SK-N-SH (cell line): ENCODE measurements around the gene MYH11. TPM values are rescaled to one million over a fixed set of nuclear protein-coding genes. Genes with fewer than 3 reads are reported as not detected.

Source experiments
- CTCF ChIA-PET: fragments of 300-600, 350-600 bp; formaldehyde crosslinking; extraction: SDS; loops from one replicate; lab custom pipeline; 2021; lab: Yijun Ruan, JAX
- POLR2A ChIA-PET: fragments of 350-600 bp; sonication (Branson Sonifier 250); formaldehyde crosslinking; extraction: SDS; loops from one replicate; lab custom pipeline; 2020; ENCODE audit warnings: antibody characterized with exemption, inconsistent platforms; lab: Yijun Ruan, JAX
- DNase-seq: peaks from one replicate; pipeline ENCODE4 v3.0.0; 2012
- H2AFZ ChIP-seq: fragments of 200-600 bp; sonication (generic); 2 replicates; pipeline ENCODE4 v1.8.1; 2016; ENCODE audit warnings: antibody characterized with exemption, mild to moderate bottlenecking, low read depth
- H3F3A ChIP-seq: fragments of 200-600 bp; sonication (generic); replicated peaks from 2 replicates; pipeline ENCODE3; 2016; ENCODE audit warnings: antibody characterized with exemption, mild to moderate bottlenecking; ENCODE audit not compliant: insufficient read depth
- H3K27ac ChIP-seq, 2 experiments: fragments of 200-500 bp in 1 of 2; fragments of 200-600 bp in 1 of 2; sonication (Bioruptor generic) in 1 of 2; sonication (generic), shearing (Covaris generic) in 1 of 2; 2 replicates each; pipeline versions ENCODE4 v1.5.1 to v1.6.1; 2014 to 2016; ENCODE audit warnings: low read depth in 2 of 2, inconsistent platforms in 1 of 2, low read length in 1 of 2, mild to moderate bottlenecking in 1 of 2, mixed read lengths in 1 of 2
- H3K27me3 ChIP-seq: fragments of 200-600 bp; sonication (generic), shearing (Covaris generic); 2 replicates; pipeline ENCODE4 v1.6.1; 2016; ENCODE audit warnings: mixed run types; ENCODE audit not compliant: insufficient read depth
- H3K36me3 ChIP-seq, 2 experiments: fragments of 200-500 bp in 1 of 2; fragments of 200-600 bp in 1 of 2; sonication (Bioruptor generic) in 1 of 2; sonication (generic) in 1 of 2; replicated peaks in 1 of 2; 2 replicates each; pipeline versions ENCODE3 to v1.5.1; 2014 to 2016; ENCODE audit warnings: low read length in 1 of 2, mild to moderate bottlenecking in 1 of 2; ENCODE audit not compliant: insufficient read depth in 2 of 2, control insufficient read depth in 1 of 2
- H3K4me1 ChIP-seq, 2 experiments: fragments of 200-500 bp in 1 of 2; fragments of 200-600 bp in 1 of 2; sonication (Bioruptor generic) in 1 of 2; sonication (generic), shearing (Covaris generic) in 1 of 2; 2 replicates each; pipeline versions ENCODE4 v1.5.1 to v1.6.1; 2014 to 2016; ENCODE audit warnings: low read depth in 1 of 2, low read length in 1 of 2, mixed run types in 1 of 2; ENCODE audit not compliant: insufficient read depth in 2 of 2, control insufficient read depth in 1 of 2
- H3K4me2 ChIP-seq: fragments of 200-600 bp; sonication (generic), shearing (Covaris generic); 2 replicates; pipeline ENCODE4 v1.6.1; 2017; ENCODE audit warnings: mixed run types
- H3K4me3 ChIP-seq, 2 experiments: fragments of 200-500 bp in 1 of 2; fragments of 200-600 bp in 1 of 2; sonication (Bioruptor generic) in 1 of 2; sonication (generic), shearing (Covaris generic) in 1 of 2; 2 replicates each; pipeline versions ENCODE4 v1.5.1 to v1.8.1; 2014 to 2016; ENCODE audit warnings: low read depth in 2 of 2, inconsistent platforms in 1 of 2, low read length in 1 of 2, mild to moderate bottlenecking in 1 of 2, mixed read lengths in 1 of 2, moderate library complexity in 1 of 2
- H3K79me2 ChIP-seq: fragments of 200-600 bp; sonication (generic); 2 replicates; pipeline ENCODE4 v1.8.1; 2017; ENCODE audit warnings: mild to moderate bottlenecking; ENCODE audit not compliant: insufficient read depth
- H3K9ac ChIP-seq: fragments of 200-600 bp; sonication (generic); 2 replicates; pipeline ENCODE4 v1.6.1; 2017; ENCODE audit warnings: mixed run types
- H3K9me2 ChIP-seq: fragments of 200-600 bp; sonication (generic); 2 replicates; pipeline ENCODE4 v1.6.1; 2017; ENCODE audit warnings: mixed run types
- H3K9me3 ChIP-seq: fragments of 200-600 bp; sonication (generic); 2 replicates; pipeline ENCODE4 v1.6.1; 2017; ENCODE audit warnings: mixed run types, mild to moderate bottlenecking, moderate library complexity
- H4K20me1 ChIP-seq: fragments of 200-600 bp; sonication (generic); 2 replicates; pipeline ENCODE4 v1.6.1; 2017; ENCODE audit warnings: mild to moderate bottlenecking, mixed run types; ENCODE audit not compliant: insufficient read depth
- CHD2 ChIP-seq: fragments of 150-350 bp; IDR thresholded peaks from 2 replicates; pipeline ENCODE4 v1.6.1; 2018; ENCODE audit warnings: low read length; ENCODE audit not compliant: partially characterized antibody
- ELF1 ChIP-seq: IDR thresholded peaks from 2 replicates; pipeline ENCODE4 v1.4.0; 2012
- EP300 ChIP-seq, 2 experiments: IDR thresholded peaks; 2 replicates each; pipeline versions ENCODE4 v1.4.0 to v1.6.1; 2012; ENCODE audit warnings: borderline replicate concordance in 1 of 2, low read depth in 1 of 2, low read length in 1 of 2
- EZH2phosphoT487 ChIP-seq: fragments of 200-600 bp; sonication (generic); IDR thresholded peaks from 2 replicates; pipeline ENCODE4 v1.6.1; 2017; ENCODE audit warnings: low read depth, mixed run types, mild to moderate bottlenecking, antibody characterized with exemption, moderate library complexity, borderline replicate concordance
- FOSL2 ChIP-seq: IDR thresholded peaks from 2 replicates; pipeline ENCODE4 v1.4.0; 2012; ENCODE audit warnings: low read depth, mild to moderate bottlenecking, moderate library complexity, borderline replicate concordance
- FOXJ3 ChIP-seq: sonication (generic); formaldehyde crosslinking; IDR thresholded peaks from 2 replicates; pipeline ENCODE4 v1.5.1; 2020; ENCODE audit warnings: mild to moderate bottlenecking, missing genetic modification reagents
- FOXM1 ChIP-seq: IDR thresholded peaks from 2 replicates; pipeline ENCODE4 v1.4.0; 2012; ENCODE audit warnings: low read depth, mild to moderate bottlenecking
- JUND ChIP-seq: IDR thresholded peaks from 2 replicates; pipeline ENCODE4 v1.4.0; 2012
- MXI1 ChIP-seq: IDR thresholded peaks from 2 replicates; pipeline ENCODE4 v1.6.1; 2012; ENCODE audit warnings: mild to moderate bottlenecking, low read depth, low read length, improper control_type of control experiment
- NFIC ChIP-seq: IDR thresholded peaks from 2 replicates; pipeline ENCODE4 v1.4.0; 2012; ENCODE audit warnings: borderline replicate concordance
- NRF1 ChIP-seq: IDR thresholded peaks from 2 replicates; pipeline ENCODE4 v1.6.1; 2012; ENCODE audit warnings: low read depth, mild to moderate bottlenecking, low read length
- POLR2AphosphoS5 ChIP-seq: IDR thresholded peaks from 2 replicates; pipeline ENCODE4 v1.6.1; 2012; ENCODE audit warnings: low read depth, low read length
- RAD21 ChIP-seq: IDR thresholded peaks from 2 replicates; pipeline ENCODE4 v1.6.1; 2012; ENCODE audit warnings: mild to moderate bottlenecking, low read length
- RFX5 ChIP-seq: IDR thresholded peaks from 2 replicates; pipeline ENCODE4 v1.6.1; 2012; ENCODE audit warnings: mild to moderate bottlenecking, improper control_type of control experiment, low read length
- RXRA ChIP-seq: IDR thresholded peaks from 2 replicates; pipeline ENCODE4 v1.4.0; 2012; ENCODE audit warnings: low read depth, mild to moderate bottlenecking, borderline replicate concordance
- SMC3 ChIP-seq: IDR thresholded peaks from 2 replicates; pipeline ENCODE4 v1.6.1; 2012; ENCODE audit warnings: low read depth, low read length, improper control_type of control experiment
- TAF1 ChIP-seq: IDR thresholded peaks from 2 replicates; pipeline ENCODE4 v1.6.1; 2012; ENCODE audit warnings: low read depth, mild to moderate bottlenecking, low read length, moderate library complexity, borderline replicate concordance
- TCF12 ChIP-seq: IDR thresholded peaks from 2 replicates; pipeline ENCODE4 v1.4.0; 2012
- TEAD4 ChIP-seq: IDR thresholded peaks from 2 replicates; pipeline ENCODE4 v1.4.0; 2012; ENCODE audit warnings: mild to moderate bottlenecking, borderline replicate concordance; ENCODE audit not compliant: insufficient read depth
- WGBS: methylation state at CpG from one replicate; pipeline ENCODE4 v1.1.6; 2017; ENCODE audit warnings: low lambda C conversion rate; 5-methylcytosine and 5-hydroxymethylcytosine counted together
- polyA plus RNA-seq, 3 experiments: library from polyadenylated mRNA; depleted of rRNA; stranded (reverse); fragments of >200 nt; gene quantifications; 2 replicates each; pipeline ENCODE4 v1.2.3, GENCODE V29; 2012
- TF ChIP-seq, protein P1 (sequence below): IDR thresholded peaks from 2 replicates; pipeline ENCODE4; 2012

Gene MYH11
- polyA plus RNA-seq, 1 of the 3 experiments (the other 2 are of a cell fraction) = 0.02 TPM

DNA sequence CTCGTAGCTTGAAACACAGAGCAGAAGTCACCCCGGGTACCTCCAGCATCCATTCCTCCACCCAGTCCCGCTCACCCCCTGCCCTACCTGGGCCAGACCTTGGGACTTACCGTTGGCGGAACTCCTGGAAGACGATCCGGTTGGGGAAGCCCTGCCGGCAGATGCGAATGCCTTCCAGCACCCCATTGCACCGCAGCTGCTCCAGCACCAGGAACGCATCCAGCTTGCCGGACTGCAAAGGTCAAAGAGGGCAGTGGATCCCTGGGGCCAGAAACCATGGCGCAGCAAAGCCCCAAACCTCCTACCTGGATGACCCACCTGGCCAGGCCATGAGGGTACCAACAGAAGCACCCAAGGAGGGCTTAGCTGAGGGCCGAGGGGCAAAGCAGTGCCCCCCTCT is 108.9 kb downstream of the MYH11 start:
- Histone ChIP-seq H3K4me3 (no peak overlapping the region), H4K20me1 (no peaks in the 10 kb centered on the region), H3K4me2 (no peak overlapping the region), H3K36me3 (no peaks in the 10 kb centered on the region), H3K9ac (no peak overlapping the region), H3F3A (no peaks in the 10 kb centered on the region), H3K27me3 (no peaks in the 10 kb centered on the region), H3K4me1 (no peaks in the 10 kb centered on the region), H3K9me2 (no peaks in the 10 kb centered on the region), H3K79me2 (no peaks in the 10 kb centered on the region), H2AFZ (no peak overlapping the region), H3K9me3 (no peaks in the 10 kb centered on the region), H3K27ac (no peak overlapping the region)
- WGBS = 86% methylated on average over 6 of the region's 14 CpGs
- ChIA-PET POLR2A (no interaction called here), CTCF (no interaction called here)
- no peak for TF ChIP-seq FOXM1
- DNase-seq = no peak

DNA sequence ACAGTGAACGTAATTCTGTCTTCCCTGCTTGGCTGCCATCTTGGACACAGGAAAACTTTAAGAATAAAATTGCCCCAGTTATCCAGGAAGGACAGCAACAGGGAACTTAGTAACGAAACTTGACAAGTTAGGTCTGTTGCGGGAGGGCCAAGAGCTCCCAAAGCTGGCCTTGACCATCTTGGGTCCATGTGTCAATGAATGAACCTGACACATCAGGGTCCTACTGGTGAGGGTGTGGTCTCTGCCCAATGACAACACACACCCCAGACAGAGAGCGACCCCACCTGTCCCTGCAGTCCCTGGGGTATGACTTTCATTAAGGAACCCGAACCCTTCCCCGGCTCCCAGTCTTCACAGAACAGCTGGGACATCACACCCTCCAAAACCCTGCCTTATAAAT is 110.5 kb downstream of the MYH11 start:
- no peaks in the 10 kb centered on the region for H4K20me1 ChIP-seq
- no peak overlapping the region for H2AFZ ChIP-seq
- 77% methylated on average over 3 of the region's 6 CpGs for WGBS
- ChIA-PET POLR2A (no interaction called here), CTCF (interaction anchor here (1.3 kb wide), 1 partner anchor 10 kb away, joined by 3 read pairs; no protein-coding TSS in a partner anchor)
- no peaks in the 10 kb centered on the region for H3K4me1 ChIP-seq
- no peaks in the 10 kb centered on the region for H3F3A ChIP-seq
- H3K27me3 ChIP-seq = no peaks in the 10 kb centered on the region
- no peak overlapping the region for H3K4me3 ChIP-seq
- no peaks in the 10 kb centered on the region for H3K36me3 ChIP-seq
- H3K79me2 ChIP-seq = no peaks in the 10 kb centered on the region
- H3K9me2 ChIP-seq = no peaks in the 10 kb centered on the region
- H3K9ac ChIP-seq = no peak overlapping the region
- H3K4me2 ChIP-seq = no peak overlapping the region
- TF ChIP-seq RXRA = no peak
- TF ChIP-seq RAD21 = no peak
- no peak for TF ChIP-seq CHD2
- TF ChIP-seq JUND = no peak
- no peak for TF ChIP-seq EZH2phosphoT487
- TF ChIP-seq TEAD4 = no peak
- TF ChIP-seq FOSL2 = no peak
- TF ChIP-seq FOXJ3 = no peak
- TF ChIP-seq, protein P1, sequence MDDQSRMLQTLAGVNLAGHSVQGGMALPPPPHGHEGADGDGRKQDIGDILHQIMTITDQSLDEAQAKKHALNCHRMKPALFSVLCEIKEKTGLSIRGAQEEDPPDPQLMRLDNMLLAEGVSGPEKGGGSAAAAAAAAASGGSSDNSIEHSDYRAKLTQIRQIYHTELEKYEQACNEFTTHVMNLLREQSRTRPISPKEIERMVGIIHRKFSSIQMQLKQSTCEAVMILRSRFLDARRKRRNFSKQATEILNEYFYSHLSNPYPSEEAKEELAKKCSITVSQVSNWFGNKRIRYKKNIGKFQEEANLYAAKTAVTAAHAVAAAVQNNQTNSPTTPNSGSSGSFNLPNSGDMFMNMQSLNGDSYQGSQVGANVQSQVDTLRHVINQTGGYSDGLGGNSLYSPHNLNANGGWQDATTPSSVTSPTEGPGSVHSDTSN = no peak
- no peak for TF ChIP-seq RFX5
- no peak for TF ChIP-seq TAF1
- no peak for TF ChIP-seq ELF1
- TF ChIP-seq TCF12 = no peak
- no peak for TF ChIP-seq NRF1
- TF ChIP-seq NFIC = no peak
- no peak for TF ChIP-seq POLR2AphosphoS5
- no peak for TF ChIP-seq SMC3
- TF ChIP-seq MXI1 = no peak
- TF ChIP-seq FOXM1 = no peak
- no peak for TF ChIP-seq EP300 (IDR thresholded peaks at IDR 0.05; ENCODE audit: borderline replicate concordance in 1 of 2, low read depth in 1 of 2, low read length in 1 of 2)
- TF ChIP-seq, all 33 proteins: peak for 0
- H3K27ac ChIP-seq = no peak overlapping the region
- no peaks in the 10 kb centered on the region for H3K9me3 ChIP-seq
- DNase-seq = no peak
